GM18499 (cell line): ENCODE measurements around the gene LRRC8A.
"Not testable (repeated sequence)": the region's sequence is repeated elsewhere in the genome, so short reads cannot be mapped to it uniquely, and the experiment has no call there.

Source experiments
- ATAC-seq: cut with Tn5 transposase; IDR thresholded peaks from one replicate; pipeline ENCODE4 v1.9.1; 2021; ENCODE audit warnings: moderate number of reproducible peaks; ENCODE audit not compliant: insufficient read depth, unreplicated experiment

LRRC8A gene

DNA sequence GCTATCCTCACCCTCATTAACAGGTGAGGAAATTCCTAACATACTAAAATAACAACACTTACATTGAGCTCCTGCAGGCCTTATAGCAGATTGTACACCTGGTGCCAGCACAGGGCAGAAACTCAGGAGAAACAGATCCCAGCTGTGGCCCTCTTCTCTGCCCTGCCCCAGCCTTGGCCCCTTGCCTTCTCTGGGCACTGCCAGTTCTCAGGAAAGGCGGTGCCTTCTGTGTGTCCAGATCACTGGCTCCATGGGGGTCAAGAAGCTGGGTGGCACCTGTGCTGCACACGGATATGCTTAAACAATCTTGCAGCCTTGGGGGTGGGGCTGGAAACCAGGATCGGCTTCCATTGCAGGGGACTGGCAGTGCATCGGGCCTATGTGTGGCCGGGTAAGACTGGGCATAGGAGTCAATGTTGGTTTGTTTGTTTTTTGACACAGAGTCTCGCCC is 19.5 kb upstream of the LRRC8A start:
- ATAC-seq, result no peak

GRCh38 chr9:128863647-128864046 is 18.3 kb upstream of the LRRC8A start:
- ATAC-seq, result no peak

DNA sequence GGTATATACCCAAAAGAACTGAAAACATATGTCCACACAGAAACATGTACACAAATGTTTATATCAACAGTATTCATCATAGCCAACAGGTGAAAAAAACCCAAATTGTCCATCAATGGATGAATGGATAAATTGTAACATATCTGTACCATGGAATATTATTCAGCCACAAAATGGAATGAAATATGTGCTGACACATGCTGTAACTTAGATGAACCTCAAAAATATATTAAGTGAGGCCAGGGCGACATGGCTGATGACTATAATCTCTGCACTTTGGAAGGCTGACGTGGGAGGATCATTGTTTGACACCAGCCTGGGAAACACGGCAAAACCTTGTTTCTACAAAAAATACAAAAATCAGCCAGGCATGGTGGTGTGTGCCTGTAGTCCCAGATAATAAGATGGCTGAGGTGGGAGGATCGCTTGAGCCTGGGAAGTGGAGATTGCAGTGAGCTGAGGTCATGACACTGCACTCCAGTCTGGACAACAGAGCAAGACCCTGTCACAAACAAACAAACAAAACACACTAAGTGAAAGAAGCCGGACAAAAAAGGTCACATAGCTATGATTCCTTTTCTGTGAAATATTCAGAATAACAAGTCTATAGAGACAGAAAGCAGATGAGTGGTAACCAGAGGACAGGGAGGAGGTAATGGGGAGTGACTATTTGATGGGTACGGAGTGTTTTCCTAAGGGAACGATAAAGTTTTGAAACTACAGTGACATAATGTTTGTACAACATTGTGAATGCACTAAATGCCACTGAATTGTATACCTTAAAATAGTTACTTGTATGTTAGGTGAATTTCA is 11.6 kb upstream of the LRRC8A start:
- ATAC-seq, result no peak

GRCh38 chr9:128870941-128871265 is 11.0 kb upstream of the LRRC8A start:
- ATAC-seq, result not testable (repeated sequence)

GRCh38 chr9:128877852-128878251 is 4.1 kb upstream of the LRRC8A start:
- ATAC-seq, result no peak

GRCh38 chr9:128882677-128883603 is 1.0 kb downstream of the LRRC8A start:
- ATAC-seq, result no peak

- no peak for ATAC-seq
Measured at GRCh38 chr9:128884164-128884563, 2.2 kb downstream of the LRRC8A start.

DNA sequence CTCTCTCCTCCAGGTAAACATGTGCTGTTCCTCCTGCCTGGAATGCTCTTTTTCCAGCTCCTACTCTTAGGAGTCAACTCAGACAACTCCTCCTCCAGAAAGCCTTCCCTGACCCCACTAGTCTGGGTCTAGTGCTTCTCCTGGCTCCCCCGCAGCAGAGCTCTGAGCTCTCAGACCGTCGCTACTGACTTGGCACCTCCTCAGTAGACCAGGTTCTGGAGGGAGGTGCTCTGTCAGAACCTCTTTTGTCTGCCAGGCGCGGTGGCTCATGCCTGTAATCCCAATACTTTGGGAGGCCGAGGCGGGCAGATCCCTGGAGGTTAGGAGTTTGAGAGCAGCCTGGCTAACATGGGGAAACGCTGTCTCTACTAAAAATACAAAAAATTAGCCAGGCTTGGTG is 3.4 kb downstream of the LRRC8A start:
- ATAC-seq, result no peak

DNA sequence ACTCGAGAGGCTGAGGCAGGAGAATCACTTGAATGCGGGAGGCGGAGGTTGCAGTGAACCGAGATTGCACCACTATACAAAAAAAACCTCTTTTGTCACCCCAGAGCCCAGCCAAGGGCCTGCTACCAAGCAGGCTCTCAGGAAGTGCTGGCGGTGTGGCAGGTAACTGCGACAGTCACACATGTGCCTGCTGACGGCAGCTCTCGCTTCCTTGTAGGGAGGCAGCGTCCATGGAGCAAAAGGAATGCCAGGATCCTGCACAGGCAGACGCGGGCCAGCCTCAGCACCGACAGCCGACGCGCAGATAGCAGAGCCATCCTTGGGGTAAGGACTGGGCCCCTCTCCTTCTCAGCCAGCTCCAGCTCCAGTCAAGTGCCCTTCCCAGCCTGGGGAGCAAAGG is 3.9 kb downstream of the LRRC8A start:
- no peak for ATAC-seq

GRCh38 chr9:128886211-128886891 is 4.4 kb downstream of the LRRC8A start:
- ATAC-seq, result no peak

DNA sequence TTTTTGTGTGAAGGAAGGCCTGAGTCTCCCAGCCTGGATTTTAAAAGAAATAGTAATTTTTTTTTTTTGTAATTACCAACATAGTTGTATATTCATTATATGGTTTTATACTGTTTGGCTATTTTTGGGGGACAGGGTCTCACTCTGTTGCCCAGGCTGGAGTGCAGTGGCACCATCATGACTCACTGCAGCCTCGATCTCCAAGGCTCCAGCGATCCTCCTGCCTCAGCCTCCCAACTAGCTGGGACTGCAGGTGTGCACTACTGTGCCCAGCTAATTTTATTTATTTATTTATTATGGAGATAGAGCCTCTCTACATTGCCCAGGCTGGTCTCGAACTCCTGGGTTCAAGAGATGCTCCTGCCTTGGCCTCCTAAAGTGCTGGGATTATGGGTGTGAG is 5.1 kb downstream of the LRRC8A start:
- ATAC-seq, result no peak

GRCh38 chr9:128887914-128888350 is 6.0 kb downstream of the LRRC8A start:
- ATAC-seq, result no peak

- ATAC-seq, result no peak
Measured at GRCh38 chr9:128891321-128892220, 9.6 kb downstream of the LRRC8A start.

DNA sequence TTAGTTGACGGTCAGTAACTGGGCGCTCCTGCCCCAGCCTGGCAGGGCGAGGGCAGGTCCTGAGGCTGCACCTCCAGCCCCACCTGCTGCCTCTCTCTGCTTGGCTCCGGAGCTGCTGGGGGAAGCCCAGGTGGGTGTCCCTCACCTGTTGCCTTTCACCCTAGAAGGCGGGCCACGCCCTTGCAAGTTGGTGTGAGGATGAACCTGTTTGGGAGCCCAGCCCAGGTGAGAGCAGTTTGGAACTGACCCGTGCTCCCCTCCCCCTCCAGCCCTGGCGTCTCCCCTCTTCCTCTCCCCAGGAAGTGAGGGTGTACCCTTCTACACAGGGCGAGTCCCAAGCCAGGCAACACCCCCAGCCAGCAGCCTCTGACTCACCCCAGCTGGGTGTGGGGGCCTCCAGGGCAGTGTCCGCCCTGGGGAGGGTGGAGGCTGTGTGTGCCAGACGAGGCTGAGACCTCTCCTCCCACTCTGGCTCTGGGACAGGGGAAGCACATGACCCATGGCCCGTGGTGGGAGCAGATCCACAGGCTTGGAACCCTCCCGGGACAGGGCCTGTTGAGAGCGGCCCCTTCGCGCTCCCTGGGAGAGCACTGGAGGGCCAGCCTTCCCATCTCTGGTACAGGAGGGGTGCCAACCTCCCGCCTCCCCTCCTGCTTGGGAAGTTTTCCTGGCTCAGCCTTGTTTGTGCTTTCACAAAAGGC is 10.4 kb downstream of the LRRC8A start:
- no peak for ATAC-seq

DNA sequence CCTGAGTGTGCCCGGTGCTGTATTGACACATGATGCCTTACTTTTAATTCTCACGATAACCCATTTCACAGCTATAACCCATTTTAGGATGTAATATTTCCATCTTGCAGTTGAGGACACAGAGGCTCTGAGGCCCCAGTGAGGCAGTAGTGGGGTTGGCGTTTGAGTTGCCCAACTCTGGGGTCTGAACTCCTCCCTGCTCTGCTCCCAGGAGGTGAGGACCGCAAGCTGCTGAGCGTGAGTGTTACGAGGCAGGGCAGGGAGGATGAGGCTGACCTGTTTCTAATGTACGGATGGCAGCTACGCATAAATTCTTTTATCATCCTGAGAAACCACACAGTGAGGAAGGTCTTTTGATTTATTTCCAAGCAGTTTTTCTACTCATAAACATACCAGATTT is 11.4 kb downstream of the LRRC8A start:
- ATAC-seq, result no peak

- no peak for ATAC-seq
Measured at GRCh38 chr9:128894764-128895163, 12.8 kb downstream of the LRRC8A start.

GRCh38 chr9:128895556-128895955 is 13.6 kb downstream of the LRRC8A start:
- no peak for ATAC-seq

DNA sequence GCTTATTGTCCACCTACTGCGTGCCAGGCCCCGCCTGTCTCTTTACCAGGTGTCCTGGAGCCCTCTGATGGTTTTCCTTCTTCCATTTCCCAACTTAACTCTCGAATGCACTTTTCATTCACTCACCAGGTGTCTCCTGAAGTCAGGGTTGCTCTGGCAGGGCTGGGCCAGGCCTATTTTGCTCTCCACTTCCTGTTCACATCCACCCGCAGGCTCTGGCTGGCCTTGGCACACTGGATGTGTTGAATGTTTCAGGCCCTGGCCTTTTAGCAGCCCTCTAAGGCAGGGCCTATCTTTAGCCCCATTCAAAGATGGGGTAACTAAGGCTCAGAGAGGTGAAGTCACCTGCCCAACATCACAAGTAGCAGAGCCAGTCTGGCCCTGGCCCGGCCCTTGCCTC is 16.4 kb downstream of the LRRC8A start:
- ATAC-seq, result no peak

DNA sequence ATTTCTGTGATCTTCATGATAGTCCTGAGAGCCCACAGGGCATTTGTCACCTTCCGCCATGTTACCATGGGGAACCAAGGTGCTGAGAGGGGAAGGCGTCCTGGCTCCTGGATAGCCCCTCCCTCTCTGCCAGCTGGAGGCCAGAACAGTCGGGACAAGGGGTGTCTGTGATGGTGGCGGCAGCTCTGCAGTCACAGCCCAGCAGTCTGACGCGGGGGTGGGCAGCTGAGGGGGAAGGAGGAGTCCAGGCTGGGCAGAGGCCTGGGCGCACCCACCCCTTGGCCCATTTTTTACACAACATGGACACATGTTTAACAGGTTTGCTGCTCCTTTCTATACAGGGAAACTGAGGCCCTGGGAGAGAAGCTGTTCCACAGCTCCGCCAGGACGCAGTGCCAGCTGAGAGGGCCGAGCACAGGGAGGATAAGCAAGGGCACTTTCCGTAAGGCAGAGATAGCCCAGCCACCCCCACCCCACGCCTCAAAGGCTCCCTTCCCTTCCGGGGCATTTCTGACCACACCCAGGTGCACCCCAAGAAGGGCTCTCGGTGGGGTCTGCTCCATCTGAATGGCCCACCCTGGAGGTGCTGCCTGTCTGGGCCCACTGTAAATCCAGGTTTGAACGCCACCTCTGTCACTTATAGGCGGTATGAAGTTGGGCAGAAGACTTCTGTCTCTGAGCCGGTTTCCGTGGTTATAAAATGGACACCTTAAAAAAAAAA is 17.1 kb downstream of the LRRC8A start:
- no peak for ATAC-seq
